Measurements from ENCODE around the gene PLD3. TPM values are rescaled to one million over a fixed set of nuclear protein-coding genes. Genes with fewer than 3 reads are reported as not detected.
"Not testable (repeated sequence)": the region's sequence is repeated elsewhere in the genome, so short reads cannot be mapped to it uniquely, and the experiment has no call there.

The PLD3 gene
- total RNA-seq, 1 donor from 2014 or later: 159 TPM

DNA sequence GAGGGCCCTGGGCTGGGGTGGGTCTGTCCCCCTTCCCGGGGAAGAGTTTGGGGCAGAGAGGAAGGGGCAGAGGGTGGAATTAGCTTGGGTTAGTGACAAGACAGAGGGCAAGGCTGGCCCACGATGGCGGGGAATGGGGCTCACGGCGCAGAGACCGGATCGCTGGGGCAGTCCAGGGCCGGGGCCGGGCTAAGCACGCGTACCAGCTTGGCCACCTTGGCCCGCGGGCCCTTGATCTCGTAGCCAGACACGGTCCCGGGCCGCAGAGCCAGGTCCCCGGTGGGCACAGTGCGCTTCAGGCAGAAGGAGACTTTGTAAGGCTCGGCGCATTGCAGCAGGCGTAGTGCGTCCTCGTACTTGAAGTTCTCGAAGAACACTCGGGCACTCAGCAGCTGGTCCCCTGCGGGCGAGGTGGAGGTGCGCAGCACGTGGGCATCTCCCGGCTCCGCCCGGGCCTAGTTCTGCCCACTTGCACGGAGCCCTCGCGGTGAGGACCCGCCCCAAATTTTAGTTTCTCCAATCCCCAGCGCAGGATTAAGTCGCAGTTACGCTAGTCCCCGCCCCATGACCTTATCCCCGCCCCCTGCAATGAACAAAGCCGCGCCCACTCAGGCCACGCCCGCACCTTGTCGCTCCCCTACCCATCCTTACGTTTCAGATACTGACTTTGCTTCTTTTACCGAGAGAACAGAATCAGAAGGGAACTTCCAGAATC lies 50.1 kb downstream of the PLD3 start:
- intact Hi-C loops (cut with DNase I): no loop called here
- DNase-seq: peak; percentile 56
- no peak for ATAC-seq (ENCODE audit: poor library complexity)

DNA sequence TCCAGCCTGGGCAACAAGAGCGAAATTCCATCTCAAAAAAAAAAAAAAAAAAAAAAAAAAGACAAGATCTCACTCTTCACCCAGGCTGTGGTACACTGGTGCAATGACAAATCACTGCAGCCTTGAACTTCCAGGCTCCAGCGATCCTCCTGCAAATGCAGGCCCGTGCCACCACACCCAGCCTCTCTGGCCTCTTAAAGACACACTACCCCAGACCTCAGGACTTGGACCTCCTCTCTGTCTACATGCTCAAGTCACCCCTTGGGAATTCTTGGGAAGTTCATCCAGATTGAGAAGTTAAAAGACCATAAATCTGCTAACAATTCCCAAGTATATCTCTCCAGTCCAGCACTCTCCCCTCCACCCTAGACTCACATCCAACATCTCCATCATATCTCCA lies 52.1 kb downstream of the PLD3 start:
- DNase-seq (no peak), ATAC-seq (ENCODE audit: poor library complexity) (no peak)
- intact Hi-C loops (cut with DNase I): no loop called here

DNA sequence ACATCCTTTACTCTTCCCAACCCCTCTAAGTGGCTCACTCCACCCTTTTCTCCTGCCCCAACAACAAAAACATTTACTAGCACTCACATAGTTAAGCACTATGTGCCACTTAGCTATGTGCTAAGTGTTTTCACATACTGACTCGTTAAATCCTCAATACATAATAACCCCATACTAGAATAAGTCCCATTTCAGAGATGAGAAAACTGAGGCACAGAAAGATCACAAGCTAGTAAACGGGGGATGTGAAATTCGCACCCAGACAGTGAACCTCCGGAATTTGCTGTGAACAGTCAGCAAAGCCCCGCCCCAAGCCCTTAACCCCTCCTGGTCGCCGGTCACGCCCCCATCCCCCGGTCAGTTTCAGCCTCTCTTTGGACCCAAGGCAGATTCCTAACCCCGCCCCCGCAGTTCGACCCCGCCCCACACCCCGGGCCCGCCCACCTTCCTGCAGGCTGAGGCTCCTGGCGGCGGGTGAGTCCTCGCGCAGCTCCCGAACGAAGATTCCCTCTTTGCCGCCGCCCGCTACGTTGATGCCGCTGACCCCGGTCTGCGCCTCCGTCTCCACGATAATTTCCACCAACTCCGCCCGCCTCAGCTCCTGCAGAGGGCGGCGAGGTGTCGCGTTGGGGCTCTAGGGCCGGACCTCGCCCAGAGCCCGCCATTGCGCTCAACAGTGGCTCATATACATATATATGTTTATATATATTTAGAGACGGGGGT lies 54.9 kb downstream of the PLD3 start:
- intact Hi-C loops (cut with DNase I): no loop called here
- ATAC-seq (ENCODE audit: poor library complexity) (peak; percentile 94), DNase-seq (peak; percentile 95)

DNA sequence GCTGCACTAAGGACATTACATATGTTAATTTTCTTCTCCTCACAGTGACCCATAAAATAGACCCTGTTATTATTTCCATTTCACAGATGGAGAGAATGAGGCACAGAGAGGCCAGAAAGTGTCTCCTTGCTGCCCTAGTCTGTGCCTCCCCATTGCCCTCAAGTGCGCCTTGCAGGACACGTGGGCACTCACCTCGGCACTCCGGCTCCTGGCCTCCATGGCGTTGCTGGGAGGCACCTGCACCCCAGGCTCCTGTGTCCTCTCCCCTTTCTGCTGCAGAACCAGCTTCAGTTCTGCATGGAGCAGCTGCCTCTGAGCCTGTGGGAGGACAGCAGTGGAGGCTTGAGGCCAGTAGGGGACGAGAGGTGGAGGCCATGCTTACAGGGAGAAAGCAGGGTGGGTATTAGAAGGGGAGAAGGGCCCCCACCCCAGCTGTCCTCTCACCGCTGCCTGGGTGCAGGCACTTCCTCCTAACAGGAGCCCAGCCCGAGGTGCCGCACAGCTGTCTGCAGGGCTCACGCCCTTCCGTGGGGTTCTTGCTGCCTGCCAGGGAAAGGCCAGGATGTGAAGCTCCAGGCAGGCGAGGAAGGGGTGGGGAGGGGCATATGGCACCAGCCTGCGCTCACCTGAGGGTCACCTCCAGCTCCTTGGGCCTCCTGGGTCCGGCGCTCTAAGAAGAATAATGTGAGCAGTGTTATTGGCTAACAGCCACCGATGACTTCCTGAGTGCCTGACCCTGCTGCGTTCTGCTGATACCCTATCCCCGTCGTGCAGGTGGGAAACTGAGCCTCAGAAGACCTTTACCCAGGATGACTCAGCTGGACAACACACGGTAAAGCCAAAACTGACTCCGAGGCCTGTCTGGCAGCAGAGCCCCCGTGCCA lies 59.5 kb downstream of the PLD3 start:
- no peak for DNase-seq
- intact Hi-C loops (cut with DNase I): no loop called here
- ATAC-seq (ENCODE audit: poor library complexity): no peak

GRCh38 chr19:40408598-40408925 lies 60.1 kb downstream of the PLD3 start:
- DNase-seq; intact Hi-C loops (cut with DNase I); ATAC-seq (ENCODE audit: poor library complexity): not testable (repeated sequence)

GRCh38 chr19:40410030-40410389 lies 61.5 kb downstream of the PLD3 start:
- DNase-seq (no peak), ATAC-seq (ENCODE audit: poor library complexity) (no peak)
- intact Hi-C loops (cut with DNase I): no loop called here

GRCh38 chr19:40411125-40411842 lies 62.8 kb downstream of the PLD3 start:
- peak; percentile 94 for ATAC-seq (ENCODE audit: poor library complexity)
- intact Hi-C loops (cut with DNase I): no loop called here
- peak; percentile 77 for DNase-seq

GRCh38 chr19:40411958-40412499 lies 63.5 kb downstream of the PLD3 start:
- intact Hi-C loops (cut with DNase I): no loop called here
- DNase-seq (peak; percentile 32), ATAC-seq (ENCODE audit: poor library complexity) (peak; percentile 41)

DNA sequence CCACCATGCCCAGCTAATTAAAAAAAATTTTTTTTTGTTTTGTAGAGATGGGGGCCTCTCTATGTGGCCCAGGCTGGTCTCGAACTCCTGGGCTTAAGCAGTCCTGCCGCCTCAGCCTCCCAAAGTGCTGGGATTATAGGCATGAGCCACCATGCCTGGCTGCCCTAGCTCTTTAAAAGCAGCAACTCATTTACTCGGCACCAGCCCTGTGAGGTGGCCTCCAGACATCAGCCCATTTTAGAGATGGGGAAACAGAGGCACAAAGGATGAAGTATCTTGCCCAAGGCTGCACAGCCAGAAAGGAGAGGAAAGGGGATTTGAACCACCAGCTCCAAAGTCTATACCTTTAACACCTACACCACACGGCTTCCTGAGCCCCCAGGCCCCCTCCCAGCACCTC lies 64.4 kb downstream of the PLD3 start:
- ATAC-seq (ENCODE audit: poor library complexity) (no peak), DNase-seq (peak; percentile 4)
- intact Hi-C loops (cut with DNase I): no loop called here

GRCh38 chr19:40413291-40413845 lies 64.9 kb downstream of the PLD3 start, which contains the start of gene PRX:
TSS of gene PRX (minus strand) at chr19:40413378. CDS start at chr19:40407932, 5,446 bp downstream.
- ATAC-seq (ENCODE audit: poor library complexity) (no peak), DNase-seq (peak; percentile 31)
- intact Hi-C loops (cut with DNase I): no loop called here

- DNase-seq (peak; percentile 50), ATAC-seq (ENCODE audit: poor library complexity) (no peak)
- intact Hi-C loops (cut with DNase I): no loop called here
These were observed 66.3 kb downstream of the PLD3 start for GRCh38 chr19:40414542-40415535.

DNA sequence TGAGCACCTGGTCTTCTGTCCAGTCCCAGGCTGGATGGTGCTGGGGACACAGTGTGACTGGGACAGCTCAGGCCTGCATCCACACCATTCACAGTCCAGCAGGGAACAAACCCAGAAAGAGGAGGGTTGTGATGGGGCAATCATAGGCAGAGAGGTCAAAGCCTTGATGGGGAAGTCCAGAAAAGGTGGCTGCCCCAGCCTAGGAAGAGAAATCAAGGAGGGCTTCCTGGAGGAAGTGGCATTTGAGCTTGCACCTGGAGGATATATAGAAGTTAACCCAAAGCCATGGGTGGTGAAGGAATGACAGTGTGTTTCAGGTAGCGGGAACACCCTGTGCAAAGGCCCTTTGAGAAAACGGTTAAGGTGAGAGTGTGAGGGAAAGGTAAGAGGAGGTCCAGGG lies 67.3 kb downstream of the PLD3 start:
- DNase-seq: no peak
- intact Hi-C loops (cut with DNase I): no loop called here
- ATAC-seq (ENCODE audit: poor library complexity): no peak

- intact Hi-C loops (cut with DNase I): no loop called here
- no peak for ATAC-seq (ENCODE audit: poor library complexity)
- DNase-seq: peak; percentile 76
These were observed 68.6 kb downstream of the PLD3 start for GRCh38 chr19:40416918-40417642.

DNA sequence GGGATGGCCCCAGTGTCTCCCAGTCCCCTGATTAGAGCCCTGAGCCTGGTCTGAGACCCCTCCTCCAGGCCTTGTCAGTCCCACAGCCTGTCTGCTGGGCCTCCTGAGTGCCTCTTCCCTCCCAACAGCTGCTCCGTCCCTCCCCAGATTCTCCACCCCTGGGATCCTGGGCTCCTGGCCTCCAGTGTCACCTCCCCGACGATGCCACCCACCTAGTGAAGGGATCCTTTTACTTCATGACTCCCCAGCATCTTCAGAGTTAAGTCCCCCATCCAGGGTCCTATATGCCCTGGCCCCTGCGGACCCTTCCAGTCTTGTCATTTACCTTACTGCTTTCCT lies 69.1 kb downstream of the PLD3 start:
- ATAC-seq (ENCODE audit: poor library complexity) (no peak), DNase-seq (no peak)
- intact Hi-C loops (cut with DNase I): no loop called here

DNA sequence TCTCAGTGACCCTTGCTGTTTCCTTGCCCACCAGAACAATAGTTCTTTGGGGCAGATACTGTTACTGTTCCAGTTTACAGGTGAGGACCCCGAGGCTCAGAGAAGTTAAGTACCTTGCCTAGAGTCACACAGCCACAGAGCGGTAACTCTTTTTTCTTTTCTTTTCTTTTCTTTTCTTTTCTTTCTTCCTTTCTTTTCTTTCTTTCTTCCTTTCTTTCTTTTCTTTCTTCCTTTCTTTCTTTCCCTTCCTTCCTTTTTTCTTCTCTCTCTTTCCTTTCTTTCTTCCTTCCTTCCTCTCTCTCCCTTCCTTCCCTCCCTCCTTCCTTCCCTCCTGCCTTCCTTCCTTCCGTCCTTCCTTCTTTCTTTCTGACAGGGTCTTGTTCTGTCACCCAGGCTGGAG lies 69.5 kb downstream of the PLD3 start:
- no peak for ATAC-seq (ENCODE audit: poor library complexity)
- intact Hi-C loops (cut with DNase I): no loop called here
- DNase-seq: no peak

- intact Hi-C loops (cut with DNase I): no loop called here
- DNase-seq (no peak), ATAC-seq (ENCODE audit: poor library complexity) (no peak)
These were observed 70.6 kb downstream of the PLD3 start for GRCh38 chr19:40419066-40419612.

Data from Right ventricle myocardium superior (tissue), 1 donor.